WTC11 (cell line): ENCODE results near the gene TRMT44.

Experiments used
- CREM ChIP-seq: sonication (generic); formaldehyde crosslinking; IDR thresholded peaks from 2 replicates; pipeline ENCODE4 v1.8.1; 2022; ENCODE audit warnings: mild to moderate bottlenecking, missing genetic modification reagents, moderate library complexity
- ELF4 ChIP-seq: sonication (generic); formaldehyde crosslinking; IDR thresholded peaks from 2 replicates; pipeline ENCODE4 v1.8.1; 2022; ENCODE audit warnings: low read depth, mild to moderate bottlenecking, moderate library complexity, missing genetic modification reagents
- NFYB ChIP-seq: sonication (generic); formaldehyde crosslinking; conservative IDR thresholded peaks from 2 replicates; pipeline ENCODE4 v1.8.0; 2022; ENCODE audit warnings: low read depth, missing genetic modification reagents
- TF ChIP-seq, protein P1 (sequence below): fragments of 200-600 bp; IDR thresholded peaks from 2 replicates; pipeline ENCODE4 v1.8.0; 2022; ENCODE audit warnings: antibody characterized with exemption
- TF ChIP-seq, protein P2 (sequence below): sonication (generic); formaldehyde crosslinking; IDR thresholded peaks from 2 replicates; pipeline ENCODE4 v1.8.1; 2023; ENCODE audit warnings: mild to moderate bottlenecking, missing genetic modification reagents, moderate library complexity
- TF ChIP-seq, protein P3 (sequence below): sonication (generic); formaldehyde crosslinking; IDR thresholded peaks from 2 replicates; pipeline ENCODE4 v1.8.0; 2023; ENCODE audit warnings: missing genetic modification reagents

DNA sequence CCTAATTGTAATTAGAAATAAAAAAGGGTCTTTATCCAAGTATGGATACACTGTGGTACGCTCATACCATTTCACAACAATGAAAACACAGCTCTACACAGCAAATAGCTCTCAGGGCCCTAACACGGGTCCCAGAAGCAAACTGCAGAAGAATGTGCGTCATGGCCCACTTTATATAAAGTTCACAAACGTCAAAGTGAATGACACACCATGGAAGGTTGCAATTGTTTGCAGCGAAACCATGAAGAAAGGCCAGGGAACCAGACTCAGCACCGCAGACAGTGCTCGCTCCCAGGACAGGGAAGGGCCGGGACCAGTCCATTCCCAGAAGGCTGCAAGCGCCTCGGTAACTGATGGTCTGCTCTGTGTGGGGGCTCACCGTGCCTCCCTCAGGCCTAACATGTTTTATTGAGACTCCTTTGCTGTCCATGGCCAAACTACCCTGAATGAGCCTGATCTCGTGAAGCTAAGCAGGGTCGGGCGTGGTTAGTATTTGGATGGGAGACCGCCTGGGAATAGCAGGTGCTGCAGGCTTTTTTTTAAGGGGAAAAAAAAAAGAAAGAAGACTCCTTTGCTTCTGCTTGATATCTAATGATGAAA lies 47.9 kb upstream of the TRMT44 start:
- TF ChIP-seq ELF4 (CRISPR knock-in tag): no peak
- TF ChIP-seq, protein P1, sequence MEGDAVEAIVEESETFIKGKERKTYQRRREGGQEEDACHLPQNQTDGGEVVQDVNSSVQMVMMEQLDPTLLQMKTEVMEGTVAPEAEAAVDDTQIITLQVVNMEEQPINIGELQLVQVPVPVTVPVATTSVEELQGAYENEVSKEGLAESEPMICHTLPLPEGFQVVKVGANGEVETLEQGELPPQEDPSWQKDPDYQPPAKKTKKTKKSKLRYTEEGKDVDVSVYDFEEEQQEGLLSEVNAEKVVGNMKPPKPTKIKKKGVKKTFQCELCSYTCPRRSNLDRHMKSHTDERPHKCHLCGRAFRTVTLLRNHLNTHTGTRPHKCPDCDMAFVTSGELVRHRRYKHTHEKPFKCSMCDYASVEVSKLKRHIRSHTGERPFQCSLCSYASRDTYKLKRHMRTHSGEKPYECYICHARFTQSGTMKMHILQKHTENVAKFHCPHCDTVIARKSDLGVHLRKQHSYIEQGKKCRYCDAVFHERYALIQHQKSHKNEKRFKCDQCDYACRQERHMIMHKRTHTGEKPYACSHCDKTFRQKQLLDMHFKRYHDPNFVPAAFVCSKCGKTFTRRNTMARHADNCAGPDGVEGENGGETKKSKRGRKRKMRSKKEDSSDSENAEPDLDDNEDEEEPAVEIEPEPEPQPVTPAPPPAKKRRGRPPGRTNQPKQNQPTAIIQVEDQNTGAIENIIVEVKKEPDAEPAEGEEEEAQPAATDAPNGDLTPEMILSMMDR: no peak
- TF ChIP-seq, protein P2, sequence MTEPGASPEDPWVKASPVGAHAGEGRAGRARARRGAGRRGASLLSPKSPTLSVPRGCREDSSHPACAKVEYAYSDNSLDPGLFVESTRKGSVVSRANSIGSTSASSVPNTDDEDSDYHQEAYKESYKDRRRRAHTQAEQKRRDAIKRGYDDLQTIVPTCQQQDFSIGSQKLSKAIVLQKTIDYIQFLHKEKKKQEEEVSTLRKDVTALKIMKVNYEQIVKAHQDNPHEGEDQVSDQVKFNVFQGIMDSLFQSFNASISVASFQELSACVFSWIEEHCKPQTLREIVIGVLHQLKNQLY (CRISPR knock-in tag): no peak
- no peak for TF ChIP-seq CREM (CRISPR knock-in tag)
- TF ChIP-seq, protein P3, sequence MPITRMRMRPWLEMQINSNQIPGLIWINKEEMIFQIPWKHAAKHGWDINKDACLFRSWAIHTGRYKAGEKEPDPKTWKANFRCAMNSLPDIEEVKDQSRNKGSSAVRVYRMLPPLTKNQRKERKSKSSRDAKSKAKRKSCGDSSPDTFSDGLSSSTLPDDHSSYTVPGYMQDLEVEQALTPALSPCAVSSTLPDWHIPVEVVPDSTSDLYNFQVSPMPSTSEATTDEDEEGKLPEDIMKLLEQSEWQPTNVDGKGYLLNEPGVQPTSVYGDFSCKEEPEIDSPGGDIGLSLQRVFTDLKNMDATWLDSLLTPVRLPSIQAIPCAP (CRISPR knock-in tag): no peak
- no peak for TF ChIP-seq NFYB (CRISPR knock-in tag)
